A549 (cell line): ENCODE measurements around the gene NECTIN1. TPM values are rescaled to one million over a fixed set of nuclear protein-coding genes. Genes with fewer than 3 reads are reported as not detected.

Source experiments
- ATAC-seq, 2 experiments: fragments of 200-7000 bp in 1 of 2; fragments of >200 bp in 1 of 2; cut with Nextera tagmentation in 1 of 2; cut with Tn5 transposase in 1 of 2; 3 replicates each; pipeline versions ENCODE4 v1.8.0 to v1.9.1; 2018 to 2020; ENCODE audit warnings: mild to moderate bottlenecking in 1 of 2, moderate library complexity in 1 of 2
- CTCF ChIA-PET: fragments of 300-600 bp; sonication (Branson Sonifier 250); formaldehyde crosslinking; extraction: SDS; loops from one replicate; lab custom pipeline; 2021; ENCODE audit warnings: antibody characterized with exemption, inconsistent platforms; lab: Yijun Ruan, JAX
- POLR2A ChIA-PET: fragments of 350-600 bp; formaldehyde crosslinking; extraction: SDS; loops from one replicate; lab custom pipeline; 2021; ENCODE audit warnings: antibody characterized with exemption, inconsistent platforms; lab: Yijun Ruan, JAX
- DNase-seq, 2 experiments: peaks; one replicate each; pipeline versions ENCODE4 v3.0.0 to v3.0.0-alpha.2; 2011 to 2016; ENCODE audit warnings: low read depth in 1 of 2, low spot score in 1 of 2
- FAIRE-seq: peaks from 2 replicates; lab custom pipeline; 2011; peaks lifted over from hg19 to GRCh38; lab: Jason Lieb, UNC
- H3K27ac ChIP-seq, 2 experiments: fragments of >200 bp; sonication (Bioruptor Twin); formaldehyde crosslinking; 3 replicates each; pipeline ENCODE4 v1.5.1; 2016 to 2017
- H3K4me1 ChIP-seq: fragments of >200 bp; sonication (Bioruptor Twin); formaldehyde crosslinking; 3 replicates; pipeline ENCODE4 v1.6.1; 2016
- H3K4me2 ChIP-seq: fragments of >200 bp; sonication (Bioruptor Twin); formaldehyde crosslinking; 3 replicates; pipeline ENCODE4 v1.6.1; 2016
- H3K4me3 ChIP-seq: fragments of >200 bp; sonication (Bioruptor Twin); formaldehyde crosslinking; 3 replicates; pipeline ENCODE4 v1.5.1; 2016
- H3K9me3 ChIP-seq: fragments of >200 bp; sonication (Bioruptor Twin); formaldehyde crosslinking; 3 replicates; pipeline ENCODE4 v1.6.1; 2016
- CBX2 ChIP-seq: fragments of 200-600 bp; sonication (generic); IDR thresholded peaks from 2 replicates; pipeline ENCODE4 v1.6.1; 2016; ENCODE audit warnings: low read depth, mild to moderate bottlenecking, borderline replicate concordance
- CEBPB ChIP-seq, 2 experiments: fragments of >200 bp in 1 of 2; sonication (Bioruptor Twin) in 1 of 2; formaldehyde crosslinking in 1 of 2; IDR thresholded peaks; 2 replicates each; pipeline ENCODE4 v1.6.1; 2012 to 2016
- E2F6 ChIP-seq: IDR thresholded peaks from 2 replicates; pipeline ENCODE4 v1.6.1; 2012; ENCODE audit warnings: low read depth, borderline replicate concordance
- EHMT2 ChIP-seq: fragments of 200-600 bp; sonication (generic); IDR thresholded peaks from 2 replicates; pipeline ENCODE4 v1.6.1; 2016; ENCODE audit warnings: antibody characterized with exemption, low read depth, mild to moderate bottlenecking, moderate library complexity
- ELK1 ChIP-seq: fragments of 150-350 bp; IDR thresholded peaks from 2 replicates; pipeline ENCODE4 v1.6.1; 2014; ENCODE audit warnings: low read depth, mild to moderate bottlenecking, low read length
- ESRRA ChIP-seq: fragments of 150-350 bp; IDR thresholded peaks from 2 replicates; pipeline ENCODE4 v1.6.1; 2014; ENCODE audit warnings: mild to moderate bottlenecking, low read length, borderline replicate concordance
- FOSB ChIP-seq: fragments of 250-450 bp; sonication (Bioruptor Pico); IDR thresholded peaks from 2 replicates; pipeline ENCODE4 v1.5.0; 2020; ENCODE audit warnings: mild to moderate bottlenecking, moderate library complexity
- FOSL2 ChIP-seq, 2 experiments: fragments of 450-650 bp in 1 of 2; fragments of >200 bp in 1 of 2; sonication (Bioruptor Twin) in 1 of 2; formaldehyde crosslinking; IDR thresholded peaks; 2 replicates each; pipeline versions ENCODE4 v1.5.0 to v1.6.1; 2016 to 2020; ENCODE audit warnings: mild to moderate bottlenecking in 1 of 2, moderate library complexity in 1 of 2
- FOXS1 ChIP-seq: fragments of 250-450 bp; sonication (Bioruptor Pico); IDR thresholded peaks from 2 replicates; pipeline ENCODE4 v1.5.0; 2020; ENCODE audit warnings: mild to moderate bottlenecking, moderate library complexity
- HDAC2 ChIP-seq: fragments of 200-600 bp; sonication (generic); IDR thresholded peaks from 2 replicates; pipeline ENCODE4 v1.6.1; 2016
- HEYL ChIP-seq: fragments of 250-450 bp; sonication (Bioruptor Pico); IDR thresholded peaks from 2 replicates; pipeline ENCODE4 v1.8.0; 2021; ENCODE audit warnings: mild to moderate bottlenecking, moderate library complexity
- HMGXB4 ChIP-seq: fragments of 250-450 bp; sonication (Bioruptor Pico); IDR thresholded peaks from 2 replicates; pipeline ENCODE4 v1.5.0; 2021; ENCODE audit warnings: mild to moderate bottlenecking, moderate library complexity, borderline replicate concordance
- HOXB13 ChIP-seq: fragments of 250-450 bp; sonication (Bioruptor Pico); IDR thresholded peaks from 2 replicates; pipeline ENCODE4 v1.5.0; 2020; ENCODE audit warnings: low read depth, mild to moderate bottlenecking, moderate library complexity
- HOXB5 ChIP-seq: fragments of 250-450 bp; sonication (Bioruptor Pico); IDR thresholded peaks from 2 replicates; pipeline ENCODE4 v1.5.0; 2020; ENCODE audit warnings: mild to moderate bottlenecking, moderate library complexity
- JUNB ChIP-seq: fragments of >200 bp; sonication (Bioruptor Twin); formaldehyde crosslinking; IDR thresholded peaks from 2 replicates; pipeline ENCODE4 v1.6.1; 2016
- KDM1A ChIP-seq: fragments of 200-600 bp; sonication (generic); IDR thresholded peaks from 2 replicates; pipeline ENCODE4 v1.6.1; 2016; ENCODE audit warnings: low read depth, mild to moderate bottlenecking
- MAX ChIP-seq: IDR thresholded peaks from 2 replicates; pipeline ENCODE4 v1.6.1; 2012
- MAZ ChIP-seq: fragments of 150-350 bp; IDR thresholded peaks from 2 replicates; pipeline ENCODE4 v1.6.1; 2014; ENCODE audit warnings: antibody characterized with exemption, low read depth, low read length, borderline replicate concordance
- MYC ChIP-seq: IDR thresholded peaks from 2 replicates; pipeline ENCODE4 v1.6.1; 2012; ENCODE audit warnings: mild to moderate bottlenecking, inconsistent platforms, low read length, improper control_type of control experiment, borderline replicate concordance
- NR3C1 ChIP-seq: fragments of >200 bp; sonication (Bioruptor Twin); formaldehyde crosslinking; IDR thresholded peaks from 3 replicates; pipeline ENCODE4 v1.6.1; 2017
- POLR2AphosphoS2 ChIP-seq: conservative IDR thresholded peaks from 2 replicates; pipeline ENCODE4 v1.6.1; 2012; ENCODE audit warnings: low read length, improper control_type of control experiment, inconsistent platforms
- RAD21 ChIP-seq, 2 experiments: fragments of >200 bp in 1 of 2; sonication (Bioruptor Twin) in 1 of 2; formaldehyde crosslinking in 1 of 2; IDR thresholded peaks in 1 of 2; conservative IDR thresholded peaks in 1 of 2; 2 replicates in 1 of 2; 3 replicates in 1 of 2; pipeline ENCODE4 v1.6.1; 2012 to 2018; ENCODE audit warnings: inconsistent platforms in 1 of 2
- RCOR1 ChIP-seq: fragments of 150-350 bp; IDR thresholded peaks from 2 replicates; pipeline ENCODE4 v1.6.1; 2014; ENCODE audit warnings: antibody characterized with exemption, low read length, low read depth
- REST ChIP-seq: fragments of 200-600 bp; sonication (generic); IDR thresholded peaks from 2 replicates; pipeline ENCODE4 v1.6.1; 2016; ENCODE audit warnings: antibody characterized with exemption, mild to moderate bottlenecking, moderate library complexity
- RNF2 ChIP-seq: fragments of 200-600 bp; sonication (generic); IDR thresholded peaks from 2 replicates; pipeline ENCODE4 v1.6.1; 2016; ENCODE audit warnings: low read depth, mild to moderate bottlenecking, antibody characterized with exemption, moderate library complexity, borderline replicate concordance
- SMC3 ChIP-seq: fragments of >200 bp; sonication (Bioruptor Twin); formaldehyde crosslinking; IDR thresholded peaks from 3 replicates; pipeline ENCODE4 v1.6.1; 2018; ENCODE audit warnings: inconsistent platforms
- ZC3H11A ChIP-seq: fragments of 450-650 bp; IDR thresholded peaks from 2 replicates; pipeline ENCODE4 v1.6.1; 2014; ENCODE audit warnings: antibody characterized with exemption, mild to moderate bottlenecking
- ZNF302 ChIP-seq: fragments of 250-450 bp; sonication (Bioruptor Pico); IDR thresholded peaks from 2 replicates; pipeline ENCODE4 v1.9.0; 2021; ENCODE audit warnings: inconsistent platforms, mild to moderate bottlenecking, moderate library complexity
- ZSCAN20 ChIP-seq: fragments of 250-450 bp; sonication (Bioruptor Pico); IDR thresholded peaks from 2 replicates; pipeline ENCODE4 v1.8.0; 2022; ENCODE audit warnings: mild to moderate bottlenecking, moderate library complexity
- WGBS: methylation state at CpG from one replicate; pipeline ENCODE4 v1.1.6; 2017; ENCODE audit errors: missing lambda C conversion rate; 5-methylcytosine and 5-hydroxymethylcytosine counted together
- polyA minus RNA-seq: library from RNA; depleted of rRNA, polyadenylated mRNA; stranded (reverse); fragments of >200 nt; gene quantifications from 2 replicates; pipeline ENCODE4 v1.2.3, GENCODE V29; 2011; rRNA and poly(A)+ RNA removed
- polyA plus RNA-seq, 4 experiments: library from polyadenylated mRNA; depleted of rRNA in 3 of 4; stranded (reverse); fragments of >200 nt; fragmentation: RNase III in 1 of 4; extraction: RNeasy Plus Mini Kit Qiagen cat#74134 plus additional on column Dnase treatment in 1 of 4; gene quantifications; 2 replicates in 3 of 4; 3 replicates in 1 of 4; pipeline ENCODE4 v1.2.3, GENCODE V29; 2011 to 2017

The NECTIN1 gene
- 2.2 and 4.6 TPM in 2 replicates for polyA plus RNA-seq (2011; rRNA removed)
- 5.1 and 7.0 TPM in 2 replicates for polyA plus RNA-seq (2012; cell fraction: cytosol; rRNA removed)
- polyA plus RNA-seq (2012; cell fraction: nucleus; rRNA removed) = 7.2 and 9.3 TPM in 2 replicates
- polyA plus RNA-seq (2017; fragmentation: RNase III; extraction: RNeasy Plus Mini Kit Qiagen cat#74134 plus additional on column Dnase treatment) = 5.4 to 5.5 TPM (median 5.4 TPM) in 3 replicates
- polyA minus RNA-seq = 12.9 and 16.0 TPM in 2 replicates

- CTCF ChIA-PET = interaction anchor here (0.6 to 2.4 kb wide), 47 partner anchors 8 to 571 kb away, joined by 3 to 20 read pairs (median 4); no protein-coding TSS in a partner anchor
- Histone ChIP-seq H3K4me1 (peaks cover 6% of the 10 kb centered on the region; the same call in 1 of the 3 replicates), H3K4me2 (peak within 1 kb of the TSS; percentile 99), H3K4me3 (peak within 1 kb of the TSS; percentile 81), H3K9me3 (no peaks in the 10 kb centered on the region), H3K27ac (peak within 1 kb of the TSS; percentile 89 to 93)
- ATAC-seq (peak; percentile 90 to 94), FAIRE-seq (no peak), DNase-seq (peak; percentile 75 to 78)
- 0% methylated on average over 4 of the region's 128 CpGs for WGBS
- POLR2A ChIA-PET = interaction anchor here (0.6 to 1.2 kb wide), 2 partner anchors 14 to 20 kb away, joined by 3 to 4 read pairs; no protein-coding TSS in a partner anchor
- TF ChIP-seq RNF2 = no peak
- no peak for TF ChIP-seq ZSCAN20 (CRISPR knock-in tag)
- no peak for TF ChIP-seq ELK1
- no peak for TF ChIP-seq MAZ
- peak; percentile 53 to 79; a peak in 4 of 5 replicates for TF ChIP-seq RAD21 (conservative IDR thresholded peaks at IDR 0.05 in 1 of 2, IDR thresholded peaks at IDR 0.05 in 1 of 2)
- TF ChIP-seq HEYL (CRISPR knock-in tag) = no peak
- TF ChIP-seq KDM1A = no peak
- no peak for TF ChIP-seq MYC
- TF ChIP-seq CBX2 = no peak
- TF ChIP-seq NR3C1 = no peak
- no peak for TF ChIP-seq HOXB13 (CRISPR knock-in tag)
- TF ChIP-seq CEBPB (IDR thresholded peaks at IDR 0.05) = no peak
- no peak for TF ChIP-seq ESRRA
- TF ChIP-seq FOXS1 (CRISPR knock-in tag) = no peak
- no peak for TF ChIP-seq REST
- TF ChIP-seq HDAC2 = no peak
- TF ChIP-seq HOXB5 = no peak
- no peak for TF ChIP-seq HMGXB4 (CRISPR knock-in tag)
- peak; percentile 19; the same call in 1 of the 2 replicates for TF ChIP-seq MAX
- no peak for TF ChIP-seq FOSB
- peak; percentile 64 for TF ChIP-seq SMC3
- TF ChIP-seq JUNB = no peak
- TF ChIP-seq FOSL2 (IDR thresholded peaks at IDR 0.05) = no peak
- no peak for TF ChIP-seq FOSL2 (CRISPR knock-in tag; IDR thresholded peaks at IDR 0.05)
- no peak for TF ChIP-seq EHMT2
- no peak for TF ChIP-seq ZC3H11A
- no peak for TF ChIP-seq POLR2AphosphoS2
- no peak for TF ChIP-seq ZNF302 (CRISPR knock-in tag)
- TF ChIP-seq E2F6 = no peak
- no peak for TF ChIP-seq RCOR1
Observed at GRCh38 chr11:119728651-119729580, at the start of gene NECTIN1. Gene NECTIN1 (minus strand): TSS chr11:119729200. CDS start chr11:119728553, 647 bp downstream.
